Fibroblast of villous mesenchyme (primary cell): ENCODE measurements around the gene GALNTL6. TPM values are rescaled to one million over a fixed set of nuclear protein-coding genes. Genes with fewer than 3 reads are reported as not detected.
A peak's percentile ranks its signal among the peaks of the same experiment; 100 is the strongest.

Source experiments
- DNase-seq: peaks from one replicate; pipeline ENCODE4 v3.0.0-alpha.2; 2010; ENCODE audit warnings: low read depth
- H3K4me3 ChIP-seq: 2 replicates; pipeline ENCODE4 v1.5.1; 2011; ENCODE audit warnings: low read depth, mild to moderate bottlenecking, low read length
- total RNA-seq: library from RNA; depleted of rRNA; stranded (reverse); fragments of >200 nt; gene quantifications from 2 replicates; pipeline ENCODE4 v1.2.3, GENCODE V29; 2012
- TF ChIP-seq, protein P1 (sequence below): IDR thresholded peaks from 2 replicates; pipeline ENCODE4 v1.5.1; 2012; ENCODE audit warnings: low read depth, mild to moderate bottlenecking, low read length; ENCODE audit not compliant: insufficient read depth

GALNTL6 gene
- total RNA-seq, 1 donor = not detected

DNA sequence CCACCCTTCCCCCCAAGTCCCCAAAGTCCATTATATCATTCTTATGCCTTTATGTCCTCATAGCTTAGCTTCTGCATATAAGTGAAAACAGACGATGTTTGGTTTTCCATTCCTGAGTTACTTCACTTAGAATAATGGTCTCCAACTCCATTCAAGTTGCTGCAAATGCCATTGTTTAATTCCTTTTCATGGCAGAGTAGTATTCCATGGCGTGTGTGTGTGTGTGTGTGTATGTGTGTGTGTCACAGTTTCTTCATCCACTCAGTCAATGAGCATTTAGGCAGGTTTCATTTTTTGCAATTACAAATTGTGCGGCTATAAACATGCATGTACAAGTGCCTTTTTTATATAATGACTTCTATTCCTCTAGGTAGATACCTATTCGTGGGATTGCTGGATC lies 1248.0 kb downstream of the GALNTL6 start:
- no peak for DNase-seq
- no peak overlapping the region for H3K4me3 ChIP-seq
- TF ChIP-seq, protein P1, sequence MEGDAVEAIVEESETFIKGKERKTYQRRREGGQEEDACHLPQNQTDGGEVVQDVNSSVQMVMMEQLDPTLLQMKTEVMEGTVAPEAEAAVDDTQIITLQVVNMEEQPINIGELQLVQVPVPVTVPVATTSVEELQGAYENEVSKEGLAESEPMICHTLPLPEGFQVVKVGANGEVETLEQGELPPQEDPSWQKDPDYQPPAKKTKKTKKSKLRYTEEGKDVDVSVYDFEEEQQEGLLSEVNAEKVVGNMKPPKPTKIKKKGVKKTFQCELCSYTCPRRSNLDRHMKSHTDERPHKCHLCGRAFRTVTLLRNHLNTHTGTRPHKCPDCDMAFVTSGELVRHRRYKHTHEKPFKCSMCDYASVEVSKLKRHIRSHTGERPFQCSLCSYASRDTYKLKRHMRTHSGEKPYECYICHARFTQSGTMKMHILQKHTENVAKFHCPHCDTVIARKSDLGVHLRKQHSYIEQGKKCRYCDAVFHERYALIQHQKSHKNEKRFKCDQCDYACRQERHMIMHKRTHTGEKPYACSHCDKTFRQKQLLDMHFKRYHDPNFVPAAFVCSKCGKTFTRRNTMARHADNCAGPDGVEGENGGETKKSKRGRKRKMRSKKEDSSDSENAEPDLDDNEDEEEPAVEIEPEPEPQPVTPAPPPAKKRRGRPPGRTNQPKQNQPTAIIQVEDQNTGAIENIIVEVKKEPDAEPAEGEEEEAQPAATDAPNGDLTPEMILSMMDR = no peak

- no peak overlapping the region for H3K4me3 ChIP-seq
- TF ChIP-seq, protein P1 = no peak
- DNase-seq = no peak
Observed at GRCh38 chr4:173073939-173074500, 1260.8 kb downstream of the GALNTL6 start.

GRCh38 chr4:173074501-173074946 lies 1261.3 kb downstream of the GALNTL6 start:
- no peak overlapping the region for H3K4me3 ChIP-seq
- peak; percentile 62 for DNase-seq
- TF ChIP-seq, protein P1 = no peak

DNA sequence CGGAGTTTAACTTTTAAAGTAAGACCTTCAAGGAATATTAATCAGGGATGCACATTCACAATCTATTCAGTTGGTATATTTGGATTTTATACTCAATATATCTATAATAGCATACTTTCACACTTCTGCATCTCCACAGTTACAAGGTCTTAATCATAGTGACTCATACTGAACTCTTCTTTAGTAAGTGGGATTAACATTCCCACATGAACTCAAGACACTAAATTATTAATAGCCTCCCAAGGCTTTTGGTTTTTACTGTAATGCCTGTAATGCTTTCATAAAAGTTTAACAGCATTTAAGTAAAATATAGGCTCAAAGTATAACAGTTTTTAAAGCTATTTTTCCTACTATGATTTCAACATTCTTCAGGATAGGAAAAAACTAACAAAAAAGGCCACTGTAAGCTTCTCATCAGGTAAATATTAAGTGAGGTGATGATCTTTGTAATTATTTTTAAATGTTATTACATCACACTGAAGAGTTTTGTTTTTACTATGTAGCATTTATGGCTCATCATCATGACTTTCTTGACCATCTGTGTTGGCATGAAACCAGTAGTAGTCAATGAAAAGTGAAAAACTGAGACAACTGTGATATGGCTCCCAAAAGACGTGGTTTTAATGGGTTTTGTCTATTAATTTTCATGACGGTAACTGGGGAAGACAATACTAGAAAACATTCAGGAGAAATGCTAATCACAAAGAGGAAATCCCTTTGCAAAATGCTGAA lies 1263.9 kb downstream of the GALNTL6 start:
- peak; percentile 3 for DNase-seq
- no peak overlapping the region for H3K4me3 ChIP-seq
- TF ChIP-seq, protein P1 = no peak

DNA sequence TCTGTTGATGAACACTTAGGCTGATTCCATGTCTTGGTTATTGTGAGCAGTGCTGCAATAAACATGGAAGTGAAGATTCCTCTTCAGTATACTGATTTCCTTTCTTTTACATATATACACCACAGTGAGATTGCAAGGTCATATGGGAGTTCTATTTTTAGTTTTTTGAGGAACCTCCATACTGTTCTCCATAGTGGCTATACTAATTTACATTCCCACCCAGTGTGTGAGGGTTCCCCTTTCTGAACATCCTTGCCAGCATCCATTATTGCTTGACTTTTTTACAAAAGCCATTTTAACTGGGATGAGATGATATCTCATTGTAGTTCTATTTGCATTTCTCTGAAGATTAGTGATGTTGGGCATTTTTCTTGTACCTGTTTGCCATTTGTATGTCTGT lies 1274.9 kb downstream of the GALNTL6 start:
- no peak for DNase-seq
- TF ChIP-seq, protein P1 = no peak
- no peak overlapping the region for H3K4me3 ChIP-seq
